ENCODE results near the gene GRIN1.

DNA sequence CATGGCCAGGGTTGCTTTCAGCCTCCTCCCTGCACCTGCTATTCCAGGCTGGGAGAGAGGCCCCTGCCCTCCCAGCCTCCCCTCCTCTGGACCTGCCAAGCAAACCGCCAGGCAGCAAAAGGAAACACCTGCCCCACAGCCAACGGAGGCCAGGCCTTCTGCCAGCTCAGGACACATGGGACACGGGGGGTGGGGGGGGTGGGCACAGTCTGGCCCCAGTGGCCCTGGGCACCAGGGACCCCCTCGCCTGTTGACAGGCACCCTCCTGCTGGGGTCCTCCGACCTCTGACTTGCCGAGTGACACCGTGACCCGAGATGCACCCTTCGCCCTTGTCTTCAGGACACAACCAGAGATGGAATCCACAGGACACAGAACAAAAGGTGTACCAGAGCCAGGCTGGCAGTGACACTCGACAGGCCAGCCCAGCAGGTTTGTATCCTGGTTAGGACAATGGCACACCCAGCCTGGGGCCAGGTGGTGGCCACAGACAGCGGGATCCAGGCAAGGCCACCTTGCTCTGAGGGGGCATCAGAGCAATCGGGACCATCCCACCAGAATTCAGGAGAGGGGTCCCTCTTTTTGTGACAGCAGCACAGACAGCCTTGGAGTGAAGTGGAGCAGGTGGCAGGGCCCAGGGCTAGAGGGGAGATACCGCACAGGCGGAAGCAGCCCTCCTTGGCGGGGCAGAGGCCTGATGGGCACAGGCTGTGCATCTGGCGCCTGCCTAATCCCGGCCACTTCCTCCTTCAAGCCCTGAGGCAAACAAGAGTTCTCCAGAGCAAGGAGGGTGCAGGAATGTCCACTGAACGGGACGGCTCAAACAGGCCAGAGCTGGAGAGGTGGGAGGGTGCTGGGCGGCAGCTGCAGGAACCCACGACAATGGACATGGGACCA lies 34.2 kb downstream of the GRIN1 start:
- TF ChIP-seq BRCA1 (IDR thresholded peaks at IDR 0.05; ENCODE audit: low read depth, low read length) (no peak), JUND (IDR thresholded peaks at IDR 0.05; ENCODE audit: low read length) (no peak), CEBPB (IDR thresholded peaks at IDR 0.05; ENCODE audit: low read depth, low read length) (no peak), POLR2A (IDR thresholded peaks at IDR 0.05; ENCODE audit: control extremely low read depth in 1 of 2, low read depth in 2 of 2, low read length in 2 of 2) (no peak), RFX5 (IDR thresholded peaks at IDR 0.05; ENCODE audit: borderline replicate concordance, low read depth, low read length) (no peak), GABPA (IDR thresholded peaks at IDR 0.05; ENCODE audit: borderline replicate concordance, insufficient read depth, low read length) (no peak), EZH2 (IDR thresholded peaks at IDR 0.05; ENCODE audit: low read depth, low read length, severe bottlenecking) (no peak), POLR2AphosphoS5 (IDR thresholded peaks at IDR 0.05; ENCODE audit: low read depth, low read length) (no peak), BCL11A (IDR thresholded peaks at IDR 0.05; ENCODE audit: low read depth in 2 of 2, low read length in 2 of 2) (no peak), RXRA (IDR thresholded peaks at IDR 0.05; ENCODE audit: insufficient read depth, low read depth, low read length) (no peak)
- TF ChIP-seq, protein P1, sequence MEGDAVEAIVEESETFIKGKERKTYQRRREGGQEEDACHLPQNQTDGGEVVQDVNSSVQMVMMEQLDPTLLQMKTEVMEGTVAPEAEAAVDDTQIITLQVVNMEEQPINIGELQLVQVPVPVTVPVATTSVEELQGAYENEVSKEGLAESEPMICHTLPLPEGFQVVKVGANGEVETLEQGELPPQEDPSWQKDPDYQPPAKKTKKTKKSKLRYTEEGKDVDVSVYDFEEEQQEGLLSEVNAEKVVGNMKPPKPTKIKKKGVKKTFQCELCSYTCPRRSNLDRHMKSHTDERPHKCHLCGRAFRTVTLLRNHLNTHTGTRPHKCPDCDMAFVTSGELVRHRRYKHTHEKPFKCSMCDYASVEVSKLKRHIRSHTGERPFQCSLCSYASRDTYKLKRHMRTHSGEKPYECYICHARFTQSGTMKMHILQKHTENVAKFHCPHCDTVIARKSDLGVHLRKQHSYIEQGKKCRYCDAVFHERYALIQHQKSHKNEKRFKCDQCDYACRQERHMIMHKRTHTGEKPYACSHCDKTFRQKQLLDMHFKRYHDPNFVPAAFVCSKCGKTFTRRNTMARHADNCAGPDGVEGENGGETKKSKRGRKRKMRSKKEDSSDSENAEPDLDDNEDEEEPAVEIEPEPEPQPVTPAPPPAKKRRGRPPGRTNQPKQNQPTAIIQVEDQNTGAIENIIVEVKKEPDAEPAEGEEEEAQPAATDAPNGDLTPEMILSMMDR (IDR thresholded peaks at IDR 0.05; ENCODE audit: control extremely low read depth in 1 of 3, insufficient read depth in 1 of 3, low read depth in 1 of 3, low read length in 3 of 3) = no peak
- TF ChIP-seq, protein P2, sequence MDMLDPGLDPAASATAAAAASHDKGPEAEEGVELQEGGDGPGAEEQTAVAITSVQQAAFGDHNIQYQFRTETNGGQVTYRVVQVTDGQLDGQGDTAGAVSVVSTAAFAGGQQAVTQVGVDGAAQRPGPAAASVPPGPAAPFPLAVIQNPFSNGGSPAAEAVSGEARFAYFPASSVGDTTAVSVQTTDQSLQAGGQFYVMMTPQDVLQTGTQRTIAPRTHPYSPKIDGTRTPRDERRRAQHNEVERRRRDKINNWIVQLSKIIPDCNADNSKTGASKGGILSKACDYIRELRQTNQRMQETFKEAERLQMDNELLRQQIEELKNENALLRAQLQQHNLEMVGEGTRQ (IDR thresholded peaks at IDR 0.05; ENCODE audit: low read length) = no peak

Data from H1 (cell line).